Colonic mucosa (tissue), 4 donors: ENCODE measurements around the gene SLC17A2. TPM values are rescaled to one million over a fixed set of nuclear protein-coding genes. Genes with fewer than 3 reads are reported as not detected.

Source experiments
- DNase-seq: peaks from one replicate; pipeline ENCODE4 v3.0.0-alpha.2; 2020
- H3K27ac ChIP-seq: fragments of 200-600 bp; one replicate; pipeline ENCODE4 v1.8.0; 2021
- H3K27me3 ChIP-seq: fragments of 200-600 bp; one replicate; pipeline ENCODE4 v1.8.0; 2021
- H3K36me3 ChIP-seq: fragments of 200-600 bp; one replicate; pipeline ENCODE4 v1.8.0; 2021
- H3K4me1 ChIP-seq: fragments of 200-600 bp; one replicate; pipeline ENCODE4 v1.8.0; 2021; ENCODE audit warnings: mild to moderate bottlenecking
- H3K4me3 ChIP-seq: fragments of 200-600 bp; one replicate; pipeline ENCODE4 v1.8.0; 2021
- H3K9ac ChIP-seq, 2 donors: one replicate each; pipeline ENCODE4 v1.7.0; 2013; ENCODE audit warnings: control low read depth in 2 of 2, low read depth in 2 of 2, low read length in 2 of 2
- H3K9me3 ChIP-seq: fragments of 200-600 bp; one replicate; pipeline ENCODE4 v1.8.0; 2021
- intact Hi-C: fragments of 100-400 bp; cut with DNase I; formaldehyde crosslinking; loops from one replicate; pipeline ENCODE4 v1.14.1; 2022
- total RNA-seq, 2 donors: library from RNA; stranded (reverse); fragmentation: NEBNext Ultra II Directional in 1 of 2; extraction: Animal tissue kit (Norgen Biotek cat#: 25700) in 1 of 2; gene quantifications; one replicate each; pipeline ENCODE4 v1.2.1, GENCODE V29; 2021
- TF ChIP-seq, protein P1 (sequence below): fragments of 200-600 bp; IDR thresholded peaks from one replicate; pipeline ENCODE4 v1.8.0; 2022; ENCODE audit warnings: antibody characterized with exemption, mild to moderate bottlenecking
- donor health status: healthy.
- donor health status: DM: no; HTN: no; CAD: no.
- donor health status: DM: no; HTN: no; CAD: no.

The SLC17A2 gene
- total RNA-seq, 2 donors from 2014 or later: not detected

DNA sequence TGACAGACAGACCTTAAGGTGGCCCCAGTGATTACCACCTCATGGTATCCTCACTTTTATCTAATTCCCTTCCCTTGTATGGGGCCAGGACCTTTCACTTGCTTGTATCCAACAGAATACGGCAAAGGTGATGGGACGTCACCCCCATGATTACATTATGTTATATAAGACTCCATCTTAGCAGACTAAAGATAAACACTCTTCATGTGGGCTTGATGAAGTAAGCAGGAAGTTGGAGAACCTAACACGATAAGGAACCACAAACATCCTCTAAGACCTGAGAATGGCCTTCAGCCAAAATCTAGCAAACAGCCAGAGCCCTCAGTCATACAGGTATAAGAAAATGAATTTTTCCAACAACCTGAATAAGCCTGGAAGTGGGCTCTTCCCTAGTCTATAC lies 64.5 kb downstream of the SLC17A2 start:
- TF ChIP-seq, protein P1, sequence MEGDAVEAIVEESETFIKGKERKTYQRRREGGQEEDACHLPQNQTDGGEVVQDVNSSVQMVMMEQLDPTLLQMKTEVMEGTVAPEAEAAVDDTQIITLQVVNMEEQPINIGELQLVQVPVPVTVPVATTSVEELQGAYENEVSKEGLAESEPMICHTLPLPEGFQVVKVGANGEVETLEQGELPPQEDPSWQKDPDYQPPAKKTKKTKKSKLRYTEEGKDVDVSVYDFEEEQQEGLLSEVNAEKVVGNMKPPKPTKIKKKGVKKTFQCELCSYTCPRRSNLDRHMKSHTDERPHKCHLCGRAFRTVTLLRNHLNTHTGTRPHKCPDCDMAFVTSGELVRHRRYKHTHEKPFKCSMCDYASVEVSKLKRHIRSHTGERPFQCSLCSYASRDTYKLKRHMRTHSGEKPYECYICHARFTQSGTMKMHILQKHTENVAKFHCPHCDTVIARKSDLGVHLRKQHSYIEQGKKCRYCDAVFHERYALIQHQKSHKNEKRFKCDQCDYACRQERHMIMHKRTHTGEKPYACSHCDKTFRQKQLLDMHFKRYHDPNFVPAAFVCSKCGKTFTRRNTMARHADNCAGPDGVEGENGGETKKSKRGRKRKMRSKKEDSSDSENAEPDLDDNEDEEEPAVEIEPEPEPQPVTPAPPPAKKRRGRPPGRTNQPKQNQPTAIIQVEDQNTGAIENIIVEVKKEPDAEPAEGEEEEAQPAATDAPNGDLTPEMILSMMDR: no peak
- Histone ChIP-seq H3K27me3 (no peaks in the 10 kb centered on the region), H3K9ac (no peak overlapping the region), H3K4me1 (no peaks in the 10 kb centered on the region), H3K4me3 (no peak overlapping the region), H3K9me3 (no peaks in the 10 kb centered on the region), H3K27ac (no peak overlapping the region), H3K36me3 (no peaks in the 10 kb centered on the region)
- intact Hi-C loops: no loop called here
- DNase-seq: no peak

- TF ChIP-seq, protein P1: no peak
- intact Hi-C loops: no loop called here
Measured at GRCh38 chr6:25863360-25863759, 67.1 kb downstream of the SLC17A2 start.

More at GRCh38 chr6:25863360-25863759, 67.1 kb downstream of the SLC17A2 start:
- Histone ChIP-seq H3K9ac (no peak overlapping the region), H3K36me3 (no peaks in the 10 kb centered on the region), H3K4me1 (no peaks in the 10 kb centered on the region), H3K27me3 (no peaks in the 10 kb centered on the region), H3K27ac (no peak overlapping the region), H3K4me3 (no peak overlapping the region), H3K9me3 (no peaks in the 10 kb centered on the region)
- DNase-seq: no peak

Other genes with a start within 250 kb of the SLC17A2 start
- 10 to 100 TPM; 11.3 to 27.7 TPM for gene SLC17A4, start 175.9 kb downstream of the SLC17A2 start, total RNA-seq
- not detected for gene SLC17A1, start 98.6 kb downstream of the SLC17A2 start, total RNA-seq
- not detected for gene SLC17A3, start 56.4 kb downstream of the SLC17A2 start, total RNA-seq
- 10 to 100 TPM in 1 of 2 donors, 1 to 10 TPM in 1; 9.7 to 13.4 TPM for gene TRIM38, start 32.1 kb upstream of the SLC17A2 start, total RNA-seq
- 10 to 100 TPM; 11.1 to 11.8 TPM for gene HFE, start 156.7 kb upstream of the SLC17A2 start, total RNA-seq